ENCODE measurements around the gene RIPOR3.

The RIPOR3 gene

GRCh38 chr20:50536333-50536732 lies 155.0 kb downstream of the RIPOR3 start:
- DNase-seq: no peak

Measured in anterior cingulate cortex (tissue), 58 donors.